Medulla oblongata (tissue), 1 donor: ENCODE measurements around the gene FAM240B.

ENCODE experiments used
- DNase-seq: peaks from one replicate; pipeline ENCODE4 v3.0.0-alpha.2; 2015; ENCODE audit errors: extremely low spot score

Gene FAM240B

GRCh38 chr9:38700695-38701094 is 19.2 kb downstream of the FAM240B start:
- no peak for DNase-seq

- no peak for DNase-seq
Measured at GRCh38 chr9:38699337-38699736, 20.6 kb downstream of the FAM240B start.

- DNase-seq, result no peak
Measured at GRCh38 chr9:38697776-38698300, 22.1 kb downstream of the FAM240B start.

GRCh38 chr9:38696999-38697398 is 22.9 kb downstream of the FAM240B start:
- no peak for DNase-seq

- DNase-seq, result peak; percentile 87
Measured at GRCh38 chr9:38694676-38695075, 25.3 kb downstream of the FAM240B start.

GRCh38 chr9:38692707-38693106 is 27.2 kb downstream of the FAM240B start:
- DNase-seq, result no peak

- no peak for DNase-seq
Measured at GRCh38 chr9:38690574-38690973, 29.4 kb downstream of the FAM240B start.

- peak; percentile 76 for DNase-seq
Measured at GRCh38 chr9:38689678-38690077, 30.3 kb downstream of the FAM240B start.

- no peak for DNase-seq
Measured at GRCh38 chr9:38687992-38688391, 31.9 kb downstream of the FAM240B start.

GRCh38 chr9:38687389-38687842 is 32.5 kb downstream of the FAM240B start:
- DNase-seq, result peak; percentile 54

- DNase-seq, result no peak
Measured at GRCh38 chr9:38686933-38687332, 33.0 kb downstream of the FAM240B start.

GRCh38 chr9:38685535-38685934 is 34.4 kb downstream of the FAM240B start:
- DNase-seq, result peak; percentile 91

- DNase-seq, result no peak
Measured at GRCh38 chr9:38683336-38683735, 36.6 kb downstream of the FAM240B start.

- no peak for DNase-seq
Measured at GRCh38 chr9:38682713-38683112, 37.2 kb downstream of the FAM240B start.

- no peak for DNase-seq
Measured at GRCh38 chr9:38681747-38682227, 38.1 kb downstream of the FAM240B start.

- DNase-seq, result no peak
Measured at GRCh38 chr9:38680837-38681445, 39.0 kb downstream of the FAM240B start.

- no peak for DNase-seq
Measured at GRCh38 chr9:38677660-38678303, 42.2 kb downstream of the FAM240B start.

- no peak for DNase-seq
Measured at GRCh38 chr9:38675831-38676230, 44.1 kb downstream of the FAM240B start.

GRCh38 chr9:38675211-38675610 is 44.7 kb downstream of the FAM240B start:
- DNase-seq, result no peak

- DNase-seq, result no peak
Measured at GRCh38 chr9:38673399-38674193, 46.3 kb downstream of the FAM240B start.

GRCh38 chr9:38671748-38672147 is 48.2 kb downstream of the FAM240B start:
- DNase-seq, result no peak

- no peak for DNase-seq
Measured at GRCh38 chr9:38671372-38671731, 48.6 kb downstream of the FAM240B start.
